Neural progenitor cell (in vitro differentiated cells): ENCODE data around the gene DNMT3A.
"Not testable (repeated sequence)": the region's sequence is repeated elsewhere in the genome, so short reads cannot be mapped to it uniquely, and the experiment has no call there.

ENCODE experiments used
- CTCF ChIP-seq: fragments of 200-600 bp; sonication (generic); IDR thresholded peaks from 2 replicates; pipeline ENCODE4 v1.5.1; 2017; ENCODE audit warnings: antibody characterized with exemption, mild to moderate bottlenecking
- EZH2 ChIP-seq: fragments of 200-600 bp; sonication (generic); IDR thresholded peaks from 2 replicates; pipeline ENCODE4 v1.6.1; 2017; ENCODE audit warnings: antibody characterized with exemption, mild to moderate bottlenecking, moderate library complexity

DNA sequence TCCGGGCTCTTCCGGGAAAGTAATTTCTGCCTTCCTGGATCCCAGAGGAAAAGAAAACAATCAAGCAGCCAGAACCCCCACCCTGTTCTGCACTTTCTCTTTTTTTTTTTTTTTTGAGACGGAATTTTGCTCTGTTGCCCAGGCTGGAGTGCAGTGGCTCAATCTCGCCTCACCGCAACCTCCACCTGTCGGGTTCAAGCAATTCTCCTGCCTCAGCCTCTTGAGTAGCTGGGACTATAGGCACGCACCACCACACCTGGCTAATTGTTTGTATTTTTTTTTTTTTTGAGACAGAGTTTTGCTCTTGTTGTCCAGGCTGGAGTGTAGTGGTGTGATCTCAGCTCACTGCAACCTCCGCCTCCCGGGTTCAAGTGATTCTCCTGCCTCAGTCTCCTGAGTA lies 69.0 kb downstream of the DNMT3A start:
- TF ChIP-seq CTCF, EZH2: not testable (repeated sequence)
